HG03064 (cell line): ENCODE data around the gene MCM3.

Experiments used
- ATAC-seq: cut with Tn5 transposase; IDR thresholded peaks from one replicate; pipeline ENCODE4 v1.9.1; 2021; ENCODE audit warnings: low read depth; ENCODE audit not compliant: unreplicated experiment

The MCM3 gene

GRCh38 chr6:52304983-52305390 is 20.4 kb upstream of the MCM3 start:
- peak; percentile 49 for ATAC-seq

- ATAC-seq = no peak
These were observed 18.6 kb upstream of the MCM3 start for GRCh38 chr6:52303178-52303577.

GRCh38 chr6:52301326-52301725 is 16.8 kb upstream of the MCM3 start:
- no peak for ATAC-seq

- no peak for ATAC-seq
These were observed 16.0 kb upstream of the MCM3 start for GRCh38 chr6:52300489-52300931.

GRCh38 chr6:52299653-52300052 is 15.1 kb upstream of the MCM3 start:
- no peak for ATAC-seq

- ATAC-seq = no peak
These were observed 12.9 kb upstream of the MCM3 start for GRCh38 chr6:52297433-52297832.

GRCh38 chr6:52293067-52293466 is 8.5 kb upstream of the MCM3 start:
- no peak for ATAC-seq

GRCh38 chr6:52288841-52289240 is 4.3 kb upstream of the MCM3 start:
- no peak for ATAC-seq

GRCh38 chr6:52288216-52288615 is 3.7 kb upstream of the MCM3 start:
- ATAC-seq = no peak

GRCh38 chr6:52286798-52287432 is 2.4 kb upstream of the MCM3 start:
- no peak for ATAC-seq

GRCh38 chr6:52285177-52286068 is 881 bp upstream of the MCM3 start:
- no peak for ATAC-seq

GRCh38 chr6:52284131-52284459 is 447 bp downstream of the MCM3 start:
- no peak for ATAC-seq

- ATAC-seq = no peak
These were observed 1.4 kb downstream of the MCM3 start for GRCh38 chr6:52283111-52283510.

- no peak for ATAC-seq
These were observed 8.4 kb downstream of the MCM3 start for GRCh38 chr6:52276130-52276529.

- no peak for ATAC-seq
These were observed 12.6 kb downstream of the MCM3 start for GRCh38 chr6:52271852-52272460.

- ATAC-seq = no peak
These were observed 20.6 kb downstream of the MCM3 start for GRCh38 chr6:52263709-52264540.

GRCh38 chr6:52262620-52263344 is 21.8 kb downstream of the MCM3 start:
- no peak for ATAC-seq

GRCh38 chr6:52261229-52261628 is 23.3 kb downstream of the MCM3 start:
- no peak for ATAC-seq

GRCh38 chr6:52260634-52261033 is 23.9 kb downstream of the MCM3 start:
- no peak for ATAC-seq

GRCh38 chr6:52255434-52255833 is 29.1 kb downstream of the MCM3 start:
- no peak for ATAC-seq
